Glutamatergic neuron (in vitro differentiated cells): ENCODE results near the gene GABRG2. TPM values are rescaled to one million over a fixed set of nuclear protein-coding genes. Genes with fewer than 3 reads are reported as not detected.

Experiments
- DNase-seq: peaks from one replicate; pipeline ENCODE4 v3.0.0; 2022
- H3K27ac Mint-ChIP-seq: one replicate; pipeline ENCODE4 v1.8.0; 2020; ENCODE audit warnings: mild to moderate bottlenecking, mixed read lengths, inconsistent platforms; ENCODE audit not compliant: unreplicated experiment
- H3K27me3 Mint-ChIP-seq: one replicate; pipeline ENCODE4 v1.8.0; 2020; ENCODE audit warnings: mild to moderate bottlenecking, moderate library complexity, mixed read lengths, inconsistent platforms; ENCODE audit not compliant: unreplicated experiment
- H3K36me3 Mint-ChIP-seq: one replicate; pipeline ENCODE4 v1.8.0; 2020; ENCODE audit warnings: mild to moderate bottlenecking, mixed read lengths, inconsistent platforms; ENCODE audit not compliant: unreplicated experiment
- H3K4me1 Mint-ChIP-seq: one replicate; pipeline ENCODE4 v1.8.0; 2020; ENCODE audit warnings: mild to moderate bottlenecking, low read depth, mixed read lengths, inconsistent platforms; ENCODE audit not compliant: unreplicated experiment
- H3K4me3 Mint-ChIP-seq: one replicate; pipeline ENCODE4 v1.8.0; 2020; ENCODE audit warnings: mild to moderate bottlenecking, mixed read lengths, inconsistent platforms; ENCODE audit not compliant: unreplicated experiment
- H3K9me3 Mint-ChIP-seq: one replicate; pipeline ENCODE4 v1.8.0; 2020; ENCODE audit warnings: mild to moderate bottlenecking, moderate library complexity, mixed read lengths, inconsistent platforms; ENCODE audit not compliant: unreplicated experiment
- CTCF ChIP-seq: fragments of 200-600 bp; sonication (generic); IDR thresholded peaks from one replicate; pipeline ENCODE4 v1.5.0; 2021; ENCODE audit not compliant: partially characterized antibody, unreplicated experiment
- total RNA-seq: library from RNA; stranded (reverse); fragmentation: NEBNext Ultra II Directional; extraction: Animal tissue kit (Norgen Biotek cat#: 25700); gene quantifications from one replicate; pipeline ENCODE4 v1.2.1, GENCODE V29; 2021; ENCODE audit not compliant: unreplicated experiment

GABRG2 gene
- total RNA-seq, 1 donor from 2014 or later = 4.5 TPM

- Mint-ChIP-seq H3K9me3 (no peaks in the 10 kb centered on the region), H3K36me3 (peaks cover 12% of the 10 kb centered on the region), H3K27ac (no peak overlapping the region), H3K27me3 (no peaks in the 10 kb centered on the region), H3K4me3 (no peak overlapping the region), H3K4me1 (no peaks in the 10 kb centered on the region)
- no peak for TF ChIP-seq CTCF
- DNase-seq = no peak
Measured at GRCh38 chr5:162163663-162164062, 96.1 kb downstream of the GABRG2 start.

- Mint-ChIP-seq H3K36me3 (no peaks in the 10 kb centered on the region), H3K9me3 (no peaks in the 10 kb centered on the region), H3K4me3 (no peak overlapping the region), H3K27me3 (no peaks in the 10 kb centered on the region), H3K4me1 (no peaks in the 10 kb centered on the region), H3K27ac (no peak overlapping the region)
- TF ChIP-seq CTCF = no peak
- DNase-seq = no peak
Measured at GRCh38 chr5:162174358-162174974, 106.9 kb downstream of the GABRG2 start.

- Mint-ChIP-seq H3K4me3 (no peak overlapping the region), H3K9me3 (no peaks in the 10 kb centered on the region), H3K36me3 (no peaks in the 10 kb centered on the region), H3K4me1 (no peaks in the 10 kb centered on the region), H3K27ac (no peak overlapping the region), H3K27me3 (no peaks in the 10 kb centered on the region)
- no peak for TF ChIP-seq CTCF
- no peak for DNase-seq
Measured at GRCh38 chr5:162187371-162187770, 119.8 kb downstream of the GABRG2 start.

- Mint-ChIP-seq H3K4me3 (no peak overlapping the region), H3K4me1 (no peaks in the 10 kb centered on the region), H3K36me3 (no peaks in the 10 kb centered on the region), H3K27ac (no peak overlapping the region), H3K27me3 (no peaks in the 10 kb centered on the region), H3K9me3 (no peaks in the 10 kb centered on the region)
- DNase-seq = no peak
- no peak for TF ChIP-seq CTCF
Measured at GRCh38 chr5:162189719-162190118, 122.1 kb downstream of the GABRG2 start.

- Mint-ChIP-seq H3K4me1 (no peaks in the 10 kb centered on the region), H3K27ac (no peak overlapping the region), H3K4me3 (no peak overlapping the region), H3K27me3 (no peaks in the 10 kb centered on the region), H3K36me3 (no peaks in the 10 kb centered on the region), H3K9me3 (no peaks in the 10 kb centered on the region)
- TF ChIP-seq CTCF = no peak
- no peak for DNase-seq
Measured at GRCh38 chr5:162193012-162193411, 125.4 kb downstream of the GABRG2 start.
